GM19324 (cell line): Measurements from ENCODE around the gene USH1C.

ENCODE experiments used
- ATAC-seq: cut with Tn5 transposase; IDR thresholded peaks from one replicate; pipeline ENCODE4 v1.9.1; 2021; ENCODE audit warnings: mild to moderate bottlenecking, moderate library complexity; ENCODE audit not compliant: unreplicated experiment, low FRiP score

USH1C gene

DNA sequence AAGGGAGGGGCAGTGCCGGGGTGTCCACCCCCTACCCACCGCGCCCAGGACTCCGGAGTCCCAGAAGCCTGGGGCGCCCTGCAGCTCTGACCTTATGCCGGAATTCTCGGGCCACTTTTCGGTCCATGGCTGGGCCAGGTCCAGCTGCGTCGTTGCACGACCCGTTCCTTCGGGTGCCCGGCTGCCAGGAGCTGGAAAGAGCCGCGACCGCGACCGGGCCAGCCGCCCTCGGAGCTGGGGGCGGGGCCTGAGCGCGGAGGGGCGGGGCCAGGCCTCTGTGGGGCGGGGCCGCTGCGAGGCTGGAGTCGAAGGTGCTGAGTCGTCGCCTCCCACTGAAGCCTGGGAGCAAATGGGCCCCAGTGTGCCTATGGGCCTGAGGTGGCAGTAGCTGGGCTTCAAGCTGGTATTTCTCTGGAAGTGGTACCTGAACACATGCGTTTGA is at the start of gene USH1C:
Gene USH1C (minus strand): TSS at position 236 of the 442 bp plus-strand sequence. CDS start 109 bp downstream, at position 127.
- no peak for ATAC-seq

DNA sequence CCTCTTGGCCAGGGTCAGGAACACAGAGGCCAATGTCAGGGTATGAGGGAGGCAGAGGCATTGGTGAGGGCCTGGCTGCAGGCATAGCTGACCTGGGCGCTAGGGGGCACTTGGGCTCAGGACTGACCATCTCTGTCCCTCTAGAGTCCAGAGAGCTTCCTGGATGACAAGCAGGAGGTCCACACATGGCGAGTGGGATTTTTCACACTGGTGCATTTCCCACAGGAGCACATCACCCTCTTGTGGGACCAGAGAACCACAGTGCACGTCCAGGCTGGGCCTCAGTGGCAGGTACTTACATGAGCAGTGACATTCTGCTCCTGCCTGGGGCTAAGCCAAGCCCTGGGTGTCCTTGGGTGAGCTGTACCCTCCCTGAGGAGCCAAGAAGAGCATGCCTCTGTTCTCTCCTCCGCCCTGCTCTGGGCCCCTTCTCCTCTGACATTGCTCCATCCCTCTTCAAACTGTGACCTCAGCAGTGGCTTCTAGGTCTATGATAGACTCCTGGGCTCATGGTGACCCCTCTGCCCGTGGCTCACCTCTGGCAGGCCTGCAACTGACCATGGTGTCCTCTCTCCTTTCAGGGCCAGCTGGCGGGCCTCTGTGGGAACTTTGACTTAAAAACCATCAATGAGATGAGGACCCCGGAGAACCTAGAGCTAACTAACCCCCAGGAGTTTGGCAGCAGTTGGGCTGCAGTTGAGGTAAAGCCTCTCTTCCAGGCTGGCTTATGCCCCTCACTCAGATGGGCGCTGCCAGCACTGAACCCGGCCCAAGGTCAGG is 49.4 kb upstream of the USH1C start:
- ATAC-seq, result no peak

DNA sequence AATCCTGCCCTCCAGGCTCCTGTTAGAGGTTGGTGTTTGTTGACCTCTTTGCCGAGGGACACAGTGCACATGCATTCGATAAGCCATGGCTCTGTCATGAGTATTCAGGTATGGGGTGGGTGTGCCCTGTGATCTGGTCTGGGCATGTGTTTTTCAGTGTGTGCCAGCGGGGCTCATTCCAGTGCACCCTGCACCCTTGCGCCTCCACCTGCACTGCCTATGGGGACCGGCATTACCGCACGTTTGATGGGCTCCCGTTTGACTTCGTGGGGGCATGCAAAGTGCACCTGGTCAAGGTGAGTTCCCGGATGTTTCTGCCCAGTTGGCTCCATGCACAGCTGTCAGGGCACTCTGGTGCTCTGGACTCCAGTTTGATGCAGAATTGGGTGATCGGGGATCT is 47.1 kb upstream of the USH1C start:
- no peak for ATAC-seq

DNA sequence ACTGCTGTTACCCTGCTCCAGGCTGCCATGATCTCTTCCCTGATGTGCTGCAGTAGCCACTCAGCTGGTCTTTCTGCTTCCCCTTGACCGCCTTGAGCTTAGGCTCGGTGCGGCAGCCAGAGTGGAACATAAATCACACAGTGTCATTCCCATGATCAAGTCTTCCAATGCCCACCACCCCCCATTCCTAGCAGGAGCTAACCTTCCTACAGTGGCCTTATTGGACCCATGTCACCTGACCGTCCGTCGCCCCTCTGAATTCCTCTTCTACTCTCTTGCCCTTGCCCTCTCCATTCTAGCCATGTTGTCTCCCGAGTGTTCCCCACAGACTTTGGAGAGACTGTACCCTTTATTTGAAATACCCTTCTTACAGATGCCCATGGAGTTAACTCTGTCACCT is 46.2 kb upstream of the USH1C start:
- ATAC-seq, result no peak

DNA sequence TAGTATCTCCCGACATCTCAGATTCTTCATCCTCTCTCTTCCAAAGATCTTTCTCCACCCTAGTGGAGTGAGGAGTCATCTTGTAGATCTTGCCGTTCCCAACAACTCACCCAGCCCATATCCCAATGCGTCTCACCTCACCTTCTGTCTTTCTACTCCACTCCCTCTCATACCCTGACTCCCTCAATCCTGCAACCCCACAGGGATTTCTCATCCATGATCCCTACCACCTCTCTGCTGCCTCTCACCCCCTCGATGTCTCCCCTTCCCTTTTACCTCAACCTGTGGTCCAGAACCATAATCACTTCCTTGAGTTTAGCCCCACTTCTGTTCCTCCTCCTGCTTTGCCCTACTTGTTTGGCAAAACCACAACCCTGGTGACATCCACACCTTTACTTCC is 44.5 kb upstream of the USH1C start:
- no peak for ATAC-seq

DNA sequence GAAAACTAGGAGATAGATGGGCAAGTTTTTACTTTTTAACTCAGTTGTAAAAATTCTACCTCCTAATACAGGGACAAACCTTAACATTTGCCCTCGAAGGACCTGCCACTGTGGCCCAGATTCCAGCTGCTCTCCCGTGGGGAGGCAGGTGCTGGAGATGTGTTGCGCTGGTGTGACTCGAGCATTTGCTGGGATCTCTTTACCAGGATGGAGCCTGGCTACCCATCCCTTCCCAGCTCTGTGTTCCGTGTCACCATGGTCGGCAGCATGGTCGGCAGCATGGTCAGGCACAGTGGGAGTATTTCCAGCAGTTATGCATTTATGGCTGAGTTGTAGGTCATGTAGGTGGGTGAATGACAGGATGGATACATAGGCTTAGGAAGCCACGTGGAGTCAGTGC is 44.0 kb upstream of the USH1C start:
- no peak for ATAC-seq

DNA sequence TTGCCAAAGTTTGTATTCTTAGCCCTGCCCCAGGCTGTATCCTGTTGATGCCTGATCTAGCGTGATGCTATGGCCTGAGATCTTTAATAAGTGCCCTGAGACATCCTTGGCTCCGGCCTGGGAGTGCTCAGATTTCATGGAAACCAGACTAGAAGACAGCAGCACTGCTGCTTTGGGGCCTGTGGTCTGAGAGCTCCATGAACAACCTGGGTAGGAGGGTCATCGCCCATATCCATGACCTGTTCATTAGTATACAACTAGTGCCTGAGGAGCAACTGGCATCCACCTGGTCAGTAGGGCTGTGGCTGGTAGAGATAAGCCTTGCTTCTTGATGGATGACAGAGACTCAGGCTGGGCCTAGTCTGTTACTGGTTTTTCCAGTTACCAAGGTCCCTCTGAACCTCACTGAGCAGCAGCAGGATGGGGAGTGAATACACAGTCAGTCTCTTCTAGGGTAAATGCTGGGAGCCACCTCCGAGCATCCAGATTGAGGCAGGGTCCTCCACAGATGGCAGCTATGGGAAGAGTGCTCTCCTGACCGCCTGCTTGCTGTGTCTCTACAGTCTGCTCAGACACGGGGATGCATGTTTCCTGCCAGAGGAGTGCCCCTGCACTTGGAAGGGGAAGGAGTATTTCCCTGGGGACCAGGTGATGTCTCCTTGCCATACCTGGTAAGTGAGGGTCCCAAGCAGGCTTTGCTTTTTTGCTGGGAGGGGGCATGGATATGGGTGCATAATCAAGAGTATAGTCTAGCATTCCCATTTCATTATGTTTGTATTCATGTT is 41.9 kb upstream of the USH1C start:
- ATAC-seq, result no peak

DNA sequence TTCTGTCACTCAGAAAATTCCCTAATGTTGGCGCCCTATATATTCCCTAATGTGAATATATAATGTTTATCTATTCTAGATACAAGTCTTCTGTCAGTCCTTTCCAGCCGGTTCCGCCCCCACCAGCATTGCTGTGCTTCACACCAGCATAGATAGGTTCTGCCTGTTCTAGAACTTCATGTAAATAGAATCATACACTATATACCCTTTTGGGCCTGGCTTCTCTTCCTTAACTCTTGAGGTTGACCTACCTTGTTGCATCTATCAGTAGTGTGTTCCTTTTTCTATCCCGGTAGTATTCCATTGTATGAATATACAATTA is 37.5 kb upstream of the USH1C start:
- no peak for ATAC-seq

DNA sequence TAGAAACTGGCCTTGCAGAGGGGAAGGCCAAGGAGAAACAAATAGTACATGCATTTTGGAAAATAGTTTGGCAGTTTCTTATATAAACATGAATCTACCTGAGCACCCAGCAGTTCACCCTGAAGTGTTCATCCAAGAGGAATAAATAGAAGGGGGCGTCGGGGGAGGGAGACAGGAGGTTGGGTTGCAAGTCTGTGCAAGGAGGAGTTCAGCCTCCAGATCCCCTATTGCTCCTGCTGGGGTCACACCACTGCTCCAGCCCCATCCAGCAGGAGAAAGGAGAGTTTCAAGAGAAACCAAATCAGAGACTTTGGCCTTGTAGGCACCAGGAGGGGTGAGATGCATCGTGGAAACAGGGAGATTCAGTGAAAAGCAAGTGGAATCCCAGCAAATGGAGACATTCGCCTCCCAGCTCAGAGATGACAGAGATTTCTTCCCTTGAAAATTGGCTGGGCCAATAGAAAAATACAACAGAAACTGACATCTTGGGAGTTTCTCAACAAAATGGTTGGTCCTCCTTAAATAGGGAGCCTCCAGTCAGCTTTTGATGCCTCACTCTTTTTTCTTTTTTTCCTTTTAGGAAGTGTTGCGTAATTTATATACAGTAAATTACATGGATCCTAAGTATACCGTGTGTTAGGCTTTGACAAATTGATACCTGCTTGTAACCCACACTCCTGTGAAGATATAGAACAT is 37.0 kb upstream of the USH1C start:
- no peak for ATAC-seq

DNA sequence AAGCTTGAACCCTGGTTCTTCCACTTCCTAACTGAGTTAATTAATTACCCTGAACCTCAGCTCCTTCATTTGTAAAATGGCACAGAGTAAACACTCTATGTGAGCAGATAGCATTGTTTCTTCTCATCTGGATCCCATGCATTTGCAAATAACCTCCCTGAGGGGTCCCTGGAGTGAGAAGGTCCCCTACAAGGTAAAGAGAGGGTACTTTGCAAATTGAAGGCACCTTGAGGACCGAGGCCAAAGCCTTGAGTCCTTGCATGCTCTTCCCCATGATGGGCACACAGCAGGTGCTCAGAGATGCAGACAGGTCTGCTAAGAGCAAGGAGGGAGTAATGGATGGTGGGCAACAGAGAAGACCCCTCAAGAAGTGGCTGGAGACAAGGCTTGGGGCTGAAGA is 36.1 kb upstream of the USH1C start:
- no peak for ATAC-seq

DNA sequence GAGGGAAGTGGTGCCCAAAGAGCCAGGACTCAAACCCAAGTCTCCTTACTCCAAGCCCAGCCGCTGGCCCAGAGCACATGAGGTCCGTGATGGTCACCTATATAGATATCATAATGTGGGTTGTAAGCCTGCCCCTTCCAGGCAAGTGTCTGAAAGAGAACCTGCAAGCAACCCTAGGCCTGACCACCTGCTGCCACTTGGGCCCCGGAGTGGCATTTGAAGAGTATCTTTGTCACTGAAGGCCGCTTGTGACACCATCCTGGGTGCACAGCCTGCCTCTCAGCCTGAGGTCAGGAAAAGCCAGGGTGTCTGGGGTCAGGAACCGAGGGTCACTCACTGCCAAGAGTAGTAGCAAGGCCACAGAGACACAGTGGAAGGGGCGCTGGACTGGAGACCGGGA is 35.2 kb upstream of the USH1C start:
- ATAC-seq, result no peak

DNA sequence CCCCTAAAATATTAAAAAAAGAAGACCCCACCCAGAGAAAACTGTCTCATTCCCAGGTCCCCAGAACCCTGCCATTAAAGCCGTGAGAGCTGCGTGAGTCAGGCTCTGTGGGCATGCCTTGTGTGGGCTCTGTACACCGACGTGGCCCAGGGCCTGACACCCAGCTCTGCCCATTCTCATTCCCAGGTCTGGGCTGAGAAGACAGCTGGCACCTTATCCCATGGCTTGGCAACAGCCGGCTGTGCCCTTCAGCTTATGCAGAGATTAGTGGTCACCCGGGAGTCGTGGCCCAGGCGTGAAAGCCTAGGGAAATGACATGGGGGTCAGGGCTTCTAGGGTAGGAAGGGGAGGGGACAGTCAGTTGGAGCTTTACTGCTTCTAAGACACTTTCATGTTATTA is 34.7 kb upstream of the USH1C start:
- ATAC-seq, result no peak

DNA sequence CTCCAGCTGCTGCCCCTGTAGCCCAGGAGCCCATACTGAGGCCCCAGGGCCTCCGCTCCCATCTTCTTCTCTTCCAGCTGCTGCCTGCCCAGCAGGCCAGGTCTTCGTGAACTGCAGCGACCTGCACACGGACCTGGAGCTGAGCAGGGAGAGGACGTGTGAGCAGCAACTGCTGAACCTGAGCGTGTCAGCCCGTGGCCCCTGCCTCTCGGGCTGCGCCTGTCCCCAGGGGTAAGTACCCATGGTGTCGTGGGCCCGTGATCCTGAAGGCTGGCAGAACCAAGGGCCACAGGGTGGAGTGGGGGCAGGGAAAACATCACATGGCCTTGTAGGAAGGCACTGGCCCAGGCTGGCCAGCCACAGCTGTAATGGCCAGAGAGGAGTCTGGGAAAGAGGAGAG is 34.1 kb upstream of the USH1C start:
- no peak for ATAC-seq

DNA sequence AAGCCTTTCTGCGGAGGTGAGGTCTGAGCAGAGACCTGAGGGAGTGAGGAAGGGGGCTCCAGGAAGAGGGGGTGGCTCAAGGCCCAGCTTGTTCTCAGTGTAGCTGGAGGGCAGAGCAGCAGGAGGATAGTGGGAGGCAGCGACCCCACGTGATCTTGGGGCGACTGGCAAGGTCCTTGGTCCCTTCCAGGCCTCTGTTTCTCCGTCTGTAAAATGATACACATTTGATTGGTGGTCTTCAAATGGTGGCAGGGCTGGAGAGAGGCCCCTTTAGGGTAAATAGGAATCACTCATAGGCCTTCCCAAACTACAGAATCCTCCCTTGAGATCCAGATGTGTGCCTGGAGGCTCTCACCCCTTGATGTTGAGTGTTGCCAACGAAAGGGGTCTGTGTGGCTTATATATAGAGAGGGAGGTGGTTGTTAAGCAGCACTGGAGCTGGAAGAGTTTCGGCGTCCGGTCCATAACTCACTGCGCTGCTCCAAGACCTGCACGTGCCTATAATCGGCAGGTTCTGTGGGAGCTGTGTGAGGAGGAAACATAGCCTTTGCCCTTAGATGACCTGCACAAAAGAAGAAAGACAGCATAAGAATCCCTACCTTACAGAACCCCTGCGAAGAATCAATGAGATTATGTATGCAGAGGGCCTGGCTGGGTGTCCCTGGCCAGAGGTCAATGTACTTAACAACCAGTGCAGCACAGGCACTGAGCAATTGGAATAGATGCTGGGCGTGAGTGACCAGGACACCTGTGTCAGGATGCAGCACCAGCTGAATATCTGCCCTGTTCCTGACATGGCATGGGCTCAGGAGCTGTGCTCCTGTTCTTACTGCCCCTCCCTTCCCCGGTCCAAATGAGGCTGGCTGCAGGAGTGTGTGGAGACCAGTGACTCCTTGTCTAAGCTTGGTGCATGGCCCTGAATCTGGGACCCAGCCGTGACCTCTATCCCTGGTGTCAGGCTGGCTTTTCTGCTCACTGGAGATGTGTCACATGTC is 31.5 kb upstream of the USH1C start:
- no peak for ATAC-seq

DNA sequence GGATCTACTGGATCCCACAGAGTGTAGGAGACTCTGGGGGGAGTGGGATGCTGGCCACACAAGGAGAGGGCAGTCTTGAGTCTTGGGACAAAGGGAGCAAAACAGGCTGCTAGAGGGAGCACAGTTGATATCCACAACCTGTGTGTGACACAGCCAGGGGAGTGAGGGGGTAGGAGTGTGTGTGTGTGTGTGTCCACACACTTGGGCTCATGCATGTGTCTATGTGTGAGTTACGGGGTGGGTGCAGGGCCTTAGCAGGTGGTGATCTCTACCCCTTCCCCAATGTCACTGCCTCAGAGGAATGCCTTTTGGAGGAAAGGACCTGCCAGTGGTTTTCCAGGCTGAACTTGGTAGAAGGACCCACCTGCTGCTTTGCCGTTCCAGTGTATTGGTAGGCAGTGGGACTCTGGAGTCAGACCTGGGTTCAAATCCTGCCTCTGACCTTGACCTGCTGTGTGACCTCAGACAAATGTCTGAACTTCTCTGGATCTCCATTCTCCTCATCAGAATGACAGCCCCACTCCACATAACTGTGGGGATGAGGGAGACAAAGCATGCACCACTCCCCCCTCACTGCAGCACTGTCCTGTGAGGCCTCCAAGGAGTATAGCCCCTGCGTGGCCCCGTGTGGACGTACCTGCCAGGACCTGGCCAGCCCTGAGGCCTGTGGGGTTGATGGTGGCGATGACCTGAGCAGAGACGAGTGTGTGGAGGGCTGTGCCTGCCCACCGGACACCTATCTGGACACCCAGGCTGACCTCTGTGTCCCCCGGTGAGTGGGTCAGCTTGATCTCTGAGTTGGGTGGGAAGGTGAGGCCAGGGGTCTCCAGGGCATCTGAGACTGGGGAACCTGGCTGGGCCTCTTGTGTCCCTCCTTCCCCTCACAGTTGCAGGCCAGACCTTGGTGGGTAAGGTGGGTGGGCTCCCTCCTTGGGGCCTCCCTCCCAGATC is 30.2 kb upstream of the USH1C start:
- no peak for ATAC-seq

DNA sequence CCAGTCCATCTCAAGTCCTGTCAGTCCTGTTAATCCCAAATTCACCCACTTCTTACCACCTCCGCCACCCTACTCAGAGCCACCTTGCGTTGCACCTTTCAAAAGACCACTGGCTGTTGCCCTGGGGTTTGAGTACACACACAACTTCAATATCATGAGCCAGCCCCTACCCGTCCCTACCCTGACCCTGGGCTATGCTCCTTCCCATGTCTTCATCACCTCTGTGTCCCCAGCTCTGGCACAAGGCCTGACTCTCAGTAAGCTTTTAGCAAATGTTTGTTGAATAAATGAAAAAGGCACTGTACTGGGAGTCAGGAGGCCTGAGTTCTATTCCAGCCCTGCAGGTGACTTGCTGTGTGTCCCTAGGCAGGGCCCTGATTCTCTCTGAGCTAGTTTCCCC is 29.3 kb upstream of the USH1C start:
- no peak for ATAC-seq

DNA sequence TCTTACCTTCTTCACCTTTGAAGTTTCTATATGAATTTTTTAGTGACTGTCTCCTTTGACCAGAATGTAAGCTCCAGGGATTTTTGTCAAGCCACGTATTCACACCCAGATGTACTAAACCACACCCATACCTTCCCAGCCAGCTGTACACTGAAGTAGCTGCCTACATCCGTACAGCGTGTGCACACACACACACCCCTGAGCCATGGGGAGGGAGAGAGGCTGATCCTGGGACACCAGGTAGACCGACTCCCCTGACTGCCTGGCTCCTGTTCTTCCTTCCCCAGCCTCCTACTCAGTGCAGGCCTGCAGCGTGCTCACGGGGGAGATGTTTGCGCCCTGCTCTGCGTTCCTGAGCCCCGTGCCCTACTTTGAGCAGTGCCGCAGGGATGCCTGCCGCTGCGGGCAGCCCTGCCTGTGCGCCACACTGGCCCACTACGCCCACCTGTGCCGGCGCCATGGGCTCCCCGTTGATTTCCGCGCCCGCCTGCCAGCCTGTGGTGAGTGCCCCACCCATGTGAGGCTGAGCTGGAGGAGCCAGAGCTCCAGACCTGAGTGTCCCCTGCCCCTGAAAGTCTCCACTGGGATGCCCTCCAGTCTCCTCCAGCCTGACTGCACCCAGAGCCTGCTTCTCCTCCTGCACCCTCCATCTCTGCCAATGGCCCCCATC is 28.7 kb upstream of the USH1C start:
- no peak for ATAC-seq

DNA sequence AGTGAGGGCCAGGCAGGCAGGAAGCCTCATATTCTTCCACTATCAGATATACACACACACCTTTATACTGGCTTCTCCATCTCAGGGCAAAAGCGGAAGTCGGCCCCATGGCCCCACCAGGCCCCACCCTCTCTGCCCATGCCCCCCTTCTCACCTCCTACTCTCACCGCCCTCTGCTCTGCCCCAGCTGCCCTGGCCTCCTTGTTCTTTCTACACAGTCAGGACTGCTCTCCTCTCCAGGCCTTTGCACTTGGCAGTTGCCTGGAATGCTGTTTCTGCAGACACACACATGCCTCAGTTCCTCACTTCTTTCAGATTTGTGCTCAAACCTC is 28.1 kb upstream of the USH1C start:
- ATAC-seq, result no peak
